K562 treated with DMSO at 1 percent for 24 hours (cell line): Measurements from ENCODE around the gene GK2. TPM values are rescaled to one million over a fixed set of nuclear protein-coding genes. Genes with fewer than 3 reads are reported as not detected.

Experiments
- total RNA-seq: library from RNA; unstranded; fragments of 300-600 nt; gene quantifications from 2 replicates; pipeline ENCODE4 v1.2.3, GENCODE V29; 2022; ENCODE audit warnings: low read depth; ENCODE audit not compliant: insufficient read depth

Gene GK2
- not detected in 2 replicates for total RNA-seq

GRCh38 chr4:79408063-79408462 is at the start of gene GK2:
Gene GK2 (minus strand): TSS chr4:79408228. CDS start chr4:79408200, 28 bp downstream.

Other genes starting within 250 kb of the GK2 start
- 34.0 and 34.7 TPM in 2 replicates for gene NAA11, start 82.2 kb downstream of the GK2 start, total RNA-seq